Measurements from ENCODE around the gene AGBL3.
"Not testable (repeated sequence)": the region's sequence is repeated elsewhere in the genome, so short reads cannot be mapped to it uniquely, and the experiment has no call there.

DNA sequence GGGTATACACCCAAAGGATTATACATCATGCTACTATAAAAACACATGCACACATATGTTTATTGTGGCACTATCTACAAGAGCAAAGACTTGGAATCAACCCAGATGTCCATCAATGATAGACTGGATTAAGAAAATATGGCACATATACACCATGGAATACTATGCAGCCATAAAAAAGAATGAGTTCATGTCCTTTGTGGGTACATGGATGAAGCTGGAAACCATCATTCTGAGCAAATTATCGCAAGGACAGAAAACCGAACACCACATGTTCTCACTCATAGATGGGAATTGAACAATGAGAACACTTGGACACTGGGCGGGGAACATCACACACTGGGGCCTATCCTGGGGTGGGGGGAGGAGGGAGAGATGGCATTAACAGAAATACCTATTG is 4.7 kb upstream of the AGBL3 start:
- not testable (repeated sequence) for TF ChIP-seq EZH2 (IDR thresholded peaks at IDR 0.05; ENCODE audit: borderline replicate concordance, low read depth, low read length, severe bottlenecking)
- TF ChIP-seq, protein P1, sequence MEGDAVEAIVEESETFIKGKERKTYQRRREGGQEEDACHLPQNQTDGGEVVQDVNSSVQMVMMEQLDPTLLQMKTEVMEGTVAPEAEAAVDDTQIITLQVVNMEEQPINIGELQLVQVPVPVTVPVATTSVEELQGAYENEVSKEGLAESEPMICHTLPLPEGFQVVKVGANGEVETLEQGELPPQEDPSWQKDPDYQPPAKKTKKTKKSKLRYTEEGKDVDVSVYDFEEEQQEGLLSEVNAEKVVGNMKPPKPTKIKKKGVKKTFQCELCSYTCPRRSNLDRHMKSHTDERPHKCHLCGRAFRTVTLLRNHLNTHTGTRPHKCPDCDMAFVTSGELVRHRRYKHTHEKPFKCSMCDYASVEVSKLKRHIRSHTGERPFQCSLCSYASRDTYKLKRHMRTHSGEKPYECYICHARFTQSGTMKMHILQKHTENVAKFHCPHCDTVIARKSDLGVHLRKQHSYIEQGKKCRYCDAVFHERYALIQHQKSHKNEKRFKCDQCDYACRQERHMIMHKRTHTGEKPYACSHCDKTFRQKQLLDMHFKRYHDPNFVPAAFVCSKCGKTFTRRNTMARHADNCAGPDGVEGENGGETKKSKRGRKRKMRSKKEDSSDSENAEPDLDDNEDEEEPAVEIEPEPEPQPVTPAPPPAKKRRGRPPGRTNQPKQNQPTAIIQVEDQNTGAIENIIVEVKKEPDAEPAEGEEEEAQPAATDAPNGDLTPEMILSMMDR (IDR thresholded peaks at IDR 0.05; ENCODE audit: borderline replicate concordance, extremely low read depth, low read length, poor library complexity, severe bottlenecking) = not testable (repeated sequence)

All from DND-41 (cell line).